DMS53 (cell line): ENCODE measurements around the gene ITGAE.

Experiments
- DNase-seq: peaks from one replicate; lab custom pipeline; 2025; lab: John Stamatoyannopoulos, UW

Gene ITGAE

DNA sequence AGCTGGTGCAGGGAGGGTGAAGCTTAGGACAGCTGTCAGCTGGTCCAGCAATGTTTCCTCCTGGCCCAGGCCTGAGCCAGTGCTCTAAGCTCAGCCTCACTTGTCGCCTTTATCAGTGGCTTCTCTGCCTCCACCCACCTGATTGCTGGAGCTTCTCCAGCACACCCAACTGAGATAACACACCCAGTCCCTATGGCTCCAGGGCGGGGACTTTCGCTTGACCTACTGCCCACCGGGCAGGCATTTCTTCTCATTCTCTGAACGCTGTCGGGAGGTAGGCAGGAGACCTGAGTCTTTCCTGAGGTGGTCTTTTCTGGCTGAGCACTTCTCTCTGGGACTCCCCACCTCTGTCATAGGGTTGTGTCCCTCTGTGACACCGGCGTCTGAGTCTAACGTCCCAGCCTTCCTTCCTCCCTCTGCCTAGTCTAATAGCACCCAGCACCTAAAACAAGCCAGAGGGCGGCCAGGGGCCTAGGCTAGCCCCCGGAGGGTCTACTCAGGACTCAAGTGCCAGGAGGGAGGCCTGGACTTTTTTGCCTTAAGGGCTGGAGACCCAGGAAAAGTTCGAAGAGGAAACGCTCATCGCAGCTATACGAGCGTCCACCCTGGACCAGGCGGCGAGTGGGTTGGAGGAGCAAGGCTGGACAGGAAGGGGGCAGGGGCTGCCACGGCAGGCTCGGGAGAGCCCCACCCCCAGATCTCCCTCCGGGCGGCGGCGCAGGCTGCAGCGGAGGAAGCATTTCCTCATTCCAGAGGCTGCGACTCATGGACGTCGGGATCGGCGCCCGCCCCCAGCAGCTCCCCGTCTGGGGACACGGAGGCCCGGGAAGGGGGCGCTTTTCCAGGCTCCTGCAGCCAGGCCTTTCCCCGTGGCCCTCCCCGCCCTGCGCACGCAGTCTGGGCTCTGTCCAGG is 133.4 kb downstream of the ITGAE start:
- peak; percentile 89 for DNase-seq

GRCh38 chr17:3666516-3666915 is 134.5 kb downstream of the ITGAE start:
- DNase-seq, result no peak

DNA sequence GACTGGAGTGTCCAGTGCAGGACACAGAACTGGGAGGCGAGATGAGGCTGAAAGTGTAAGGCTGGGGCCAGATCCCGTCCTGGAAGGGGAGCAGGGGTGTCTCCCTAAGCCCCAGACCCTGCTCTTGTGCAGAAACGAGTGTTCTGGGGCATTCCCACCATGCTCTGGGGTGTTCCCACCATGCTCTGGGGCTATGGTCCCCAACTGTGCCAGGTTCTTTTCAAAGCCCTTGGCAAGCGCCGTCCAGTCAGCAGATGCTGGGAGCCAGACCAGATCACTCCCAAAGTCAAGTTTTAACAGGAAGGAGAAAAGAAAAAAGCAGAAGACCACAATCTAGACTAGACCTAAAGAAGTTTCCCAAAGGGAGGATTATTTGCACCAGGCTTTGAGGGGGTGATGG is 135.2 kb downstream of the ITGAE start:
- no peak for DNase-seq
